ENCODE measurements around the gene ITPKA. TPM values are rescaled to one million over a fixed set of nuclear protein-coding genes. Genes with fewer than 3 reads are reported as not detected.

ITPKA gene
- 1.5 and 1.9 TPM in 2 replicates for total RNA-seq

DNA sequence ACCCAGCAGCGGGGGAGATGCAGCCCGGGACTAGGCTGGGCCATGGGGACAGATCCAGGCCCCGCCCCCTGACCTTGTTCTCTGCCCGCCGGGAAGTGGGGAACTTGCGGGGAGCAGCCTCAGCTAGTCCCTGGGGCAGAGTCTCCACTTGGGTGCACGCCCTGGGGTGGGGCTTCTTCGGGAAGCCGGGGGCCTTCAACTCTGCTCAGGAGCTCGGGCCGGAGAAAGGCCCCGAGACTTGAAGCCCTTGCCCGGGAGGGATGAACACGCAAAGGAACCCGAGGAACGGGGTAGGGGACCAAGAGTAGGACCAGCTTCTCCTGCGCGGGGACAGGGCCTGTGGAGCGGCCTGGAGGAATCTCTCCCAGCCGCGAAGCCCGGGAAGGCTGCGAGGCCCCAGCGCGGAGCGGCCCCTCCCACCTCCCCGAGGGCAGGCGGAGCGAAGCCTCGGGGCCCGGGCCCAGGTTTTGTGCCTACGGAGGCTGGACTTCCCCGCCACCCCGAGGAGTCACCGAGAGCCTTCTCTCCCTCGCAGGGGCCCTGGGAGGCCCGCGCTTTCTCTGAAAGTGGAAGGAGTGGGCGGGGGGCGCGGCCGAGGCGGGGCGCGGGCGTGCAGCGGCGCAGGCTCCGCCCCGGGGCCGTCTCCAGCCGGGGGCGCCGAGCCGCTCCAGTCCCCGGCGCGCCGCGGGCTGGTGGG lies at the start of gene ITPKA:
TSS of gene ITPKA (plus strand) at position 670 of the 697 bp plus-strand sequence. CDS start 54 bp downstream, outside the sequence.

DNA sequence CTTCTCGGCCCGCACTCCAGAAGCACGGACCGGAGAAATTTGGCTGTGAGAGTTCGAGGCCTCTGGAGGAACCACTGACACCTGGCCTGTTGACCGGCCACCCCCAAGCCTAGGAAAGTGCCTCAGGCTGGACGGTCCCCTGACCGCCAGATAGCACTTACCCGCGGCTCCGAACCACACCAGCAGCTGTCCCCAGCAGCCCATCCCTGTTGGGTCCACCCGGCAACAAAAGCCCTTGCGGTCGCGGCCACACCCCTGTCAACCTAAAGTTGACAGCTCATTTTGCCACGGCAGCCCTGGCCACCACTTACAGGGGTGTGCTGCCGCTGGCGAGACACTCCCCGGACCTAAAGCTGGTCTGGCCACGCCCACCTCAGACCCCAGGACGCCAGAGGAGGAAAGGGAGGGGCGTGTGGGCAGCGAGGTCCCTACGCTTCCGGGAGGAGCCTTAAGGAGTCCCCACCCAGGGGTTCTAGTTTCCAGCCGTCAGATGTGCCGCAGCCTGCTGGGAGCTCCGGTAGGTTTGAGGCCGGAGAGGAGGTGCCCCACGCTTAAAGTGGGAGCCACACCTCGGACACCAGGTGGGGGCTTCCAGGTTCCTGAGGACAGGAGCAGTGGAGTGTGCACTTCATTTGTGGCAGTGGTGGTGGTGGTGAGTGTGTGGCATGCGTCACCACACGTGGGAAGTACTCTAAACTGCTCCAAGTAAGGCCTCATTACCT lies 20.0 kb downstream of the ITPKA start, which contains the start of gene LTK:
TSS of gene LTK (minus strand) at position 322 of the 722 bp plus-strand sequence. CDS start at position 204, 118 bp downstream.

Other genes starting within 250 kb of the ITPKA start
- 1.1 and 1.7 TPM in 2 replicates for gene OIP5, start 161.3 kb upstream of the ITPKA start, total RNA-seq
- 3.6 and 10.8 TPM in 2 replicates for gene NUSAP1, start 161.0 kb upstream of the ITPKA start, total RNA-seq
- 25.5 and 31.1 TPM in 2 replicates for gene NDUFAF1, start 91.4 kb upstream of the ITPKA start, total RNA-seq
- gene RTF1, start 76.8 kb upstream of the ITPKA start, total RNA-seq: 15.2 and 18.1 TPM in 2 replicates
- not detected in 2 replicates for gene LTK, start 20.0 kb downstream of the ITPKA start, total RNA-seq
- 12.6 and 51.6 TPM in 2 replicates for gene RPAP1, start 50.4 kb downstream of the ITPKA start, total RNA-seq
- gene TYRO3, start 65.3 kb downstream of the ITPKA start, total RNA-seq: 4.8 and 5.5 TPM in 2 replicates
- 27.7 and 37.4 TPM in 2 replicates for gene MGA, start 166.5 kb downstream of the ITPKA start, total RNA-seq

Data from tracheal epithelial cell (primary cell).